NT2/D1 (cell line): ENCODE measurements around the gene ADAR.

Source experiments
- YY1 ChIP-seq: IDR thresholded peaks from 2 replicates; pipeline ENCODE4 v1.6.1; 2011; ENCODE audit not compliant: insufficient read length, insufficient read depth
- ZNF274 ChIP-seq: IDR thresholded peaks from 2 replicates; pipeline ENCODE4 v1.6.1; 2011; ENCODE audit warnings: mild to moderate bottlenecking, low read depth, low read length

DNA sequence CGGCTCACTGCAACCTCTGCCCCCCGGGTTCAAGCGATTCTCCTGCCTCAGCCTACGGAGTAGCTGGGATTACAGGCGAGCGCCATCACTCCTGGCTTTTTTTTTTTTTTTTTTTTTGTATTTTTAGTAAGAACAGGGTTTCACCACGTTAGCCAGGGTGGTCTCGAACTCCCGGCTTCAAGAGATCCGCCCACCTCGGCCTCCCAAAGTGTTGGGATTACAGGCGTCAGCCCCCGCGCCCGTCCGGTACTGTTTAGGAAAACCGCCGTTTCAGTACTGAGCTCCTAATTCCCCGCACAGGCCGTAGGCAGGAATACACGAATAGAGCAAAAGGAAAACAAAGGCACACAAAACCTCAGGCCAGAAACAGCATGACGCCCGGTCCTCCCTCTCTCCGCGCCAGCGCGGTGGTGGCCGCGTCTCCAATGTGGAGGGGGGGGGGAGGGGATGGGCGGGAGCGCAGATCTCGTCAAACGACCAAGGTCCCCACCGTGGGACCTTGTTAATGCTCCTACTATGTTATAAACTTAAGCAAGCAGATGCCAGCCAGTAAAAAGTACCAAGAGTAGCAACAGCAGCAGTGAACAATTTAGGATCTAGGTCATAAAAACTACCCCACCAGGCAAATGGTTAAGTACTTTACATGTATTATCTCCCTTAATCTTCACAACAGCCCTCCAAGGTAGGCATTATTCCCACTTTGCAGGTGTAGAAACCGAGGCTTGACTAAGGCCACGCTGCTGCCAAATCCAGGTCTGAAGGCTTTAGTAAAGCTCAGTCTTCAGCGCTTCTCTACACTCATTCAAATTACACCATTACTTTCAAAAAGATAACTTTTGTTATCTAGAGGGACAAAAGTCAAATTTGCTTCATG lies 648 bp upstream of the ADAR start:
- TF ChIP-seq YY1 (peak; percentile 5), ZNF274 (no peak)
